ENCODE measurements around the gene NMNAT2. TPM values are rescaled to one million over a fixed set of nuclear protein-coding genes. Genes with fewer than 3 reads are reported as not detected.

Gene NMNAT2
- total RNA-seq, 4 donors from 2014 or later: 0.13 to 0.83 (median 0.66) TPM; not detected in 1

- no peak for TF ChIP-seq CTCF (IDR thresholded peaks at IDR 0.05)
- TF ChIP-seq POLR2A (IDR thresholded peaks at IDR 0.05): no peak
- Histone ChIP-seq H3K36me3 (no peaks in the 10 kb centered on the region), H3K9me3 (no peaks in the 10 kb centered on the region), H3K4me1 (no peaks in the 10 kb centered on the region), H3K27ac (no peak overlapping the region), H3K27me3 (no peaks in the 10 kb centered on the region), H3K4me3 (no peak overlapping the region)
- DNase-seq: no peak
Observed at GRCh38 chr1:183365676-183366075, 52.5 kb downstream of the NMNAT2 start.

GRCh38 chr1:183365093-183365492 is 53.1 kb downstream of the NMNAT2 start:
- no peak overlapping the region for H3K27ac ChIP-seq
- no peak for DNase-seq
- no peaks in the 10 kb centered on the region for H3K36me3 ChIP-seq
- no peaks in the 10 kb centered on the region for H3K27me3 ChIP-seq
- TF ChIP-seq POLR2A (IDR thresholded peaks at IDR 0.05) (no peak), CTCF (IDR thresholded peaks at IDR 0.05) (no peak)
- no peaks in the 10 kb centered on the region for H3K9me3 ChIP-seq
- H3K4me1 ChIP-seq: no peaks in the 10 kb centered on the region
- H3K4me3 ChIP-seq: no peak overlapping the region

GRCh38 chr1:183363972-183364371 is 54.2 kb downstream of the NMNAT2 start:
- no peak overlapping the region for H3K27ac ChIP-seq
- no peaks in the 10 kb centered on the region for H3K27me3 ChIP-seq
- H3K4me1 ChIP-seq: no peaks in the 10 kb centered on the region
- TF ChIP-seq CTCF (IDR thresholded peaks at IDR 0.05) (no peak), POLR2A (IDR thresholded peaks at IDR 0.05) (no peak)
- H3K4me3 ChIP-seq: no peak overlapping the region
- no peaks in the 10 kb centered on the region for H3K36me3 ChIP-seq
- no peaks in the 10 kb centered on the region for H3K9me3 ChIP-seq
- DNase-seq: no peak

- no peak for TF ChIP-seq CTCF (IDR thresholded peaks at IDR 0.05)
- no peak for TF ChIP-seq POLR2A (IDR thresholded peaks at IDR 0.05)
- H3K4me1 ChIP-seq: no peaks in the 10 kb centered on the region
- H3K9me3 ChIP-seq: no peaks in the 10 kb centered on the region
- H3K4me3 ChIP-seq: no peak overlapping the region
- no peaks in the 10 kb centered on the region for H3K36me3 ChIP-seq
- DNase-seq: no peak
- no peaks in the 10 kb centered on the region for H3K27me3 ChIP-seq
- no peak overlapping the region for H3K27ac ChIP-seq
Observed at GRCh38 chr1:183361081-183361480, 57.1 kb downstream of the NMNAT2 start.

GRCh38 chr1:183360473-183360872 is 57.7 kb downstream of the NMNAT2 start:
- no peaks in the 10 kb centered on the region for H3K9me3 ChIP-seq
- no peaks in the 10 kb centered on the region for H3K36me3 ChIP-seq
- TF ChIP-seq CTCF (IDR thresholded peaks at IDR 0.05) (no peak), POLR2A (IDR thresholded peaks at IDR 0.05) (no peak)
- H3K27ac ChIP-seq: no peak overlapping the region
- no peaks in the 10 kb centered on the region for H3K4me1 ChIP-seq
- H3K27me3 ChIP-seq: no peaks in the 10 kb centered on the region
- no peak overlapping the region for H3K4me3 ChIP-seq
- DNase-seq: no peak

- no peak for DNase-seq
- Histone ChIP-seq H3K9me3 (no peaks in the 10 kb centered on the region), H3K27ac (no peak overlapping the region), H3K4me3 (no peak overlapping the region), H3K27me3 (no peaks in the 10 kb centered on the region), H3K36me3 (no peaks in the 10 kb centered on the region), H3K4me1 (no peaks in the 10 kb centered on the region)
- TF ChIP-seq POLR2A (IDR thresholded peaks at IDR 0.05) (no peak), CTCF (IDR thresholded peaks at IDR 0.05) (no peak)
Observed at GRCh38 chr1:183356534-183357182, 61.5 kb downstream of the NMNAT2 start.

Data from Peyer's patch (tissue), 4 donors.